ENCODE data around the gene C2CD3.
A peak's percentile ranks its signal among the peaks of the same experiment; 100 is the strongest.

The C2CD3 gene

GRCh38 chr11:74021998-74022397 lies 148.8 kb downstream of the C2CD3 start:
- H3K4me3 ChIP-seq (ENCODE audit: low read depth, low read length), result no peak overlapping the region
- no peak for TF ChIP-seq CTCF (conservative IDR thresholded peaks at IDR 0.05; ENCODE audit: low read depth, low read length)
- no peak for DNase-seq (ENCODE audit: low read depth)

DNA sequence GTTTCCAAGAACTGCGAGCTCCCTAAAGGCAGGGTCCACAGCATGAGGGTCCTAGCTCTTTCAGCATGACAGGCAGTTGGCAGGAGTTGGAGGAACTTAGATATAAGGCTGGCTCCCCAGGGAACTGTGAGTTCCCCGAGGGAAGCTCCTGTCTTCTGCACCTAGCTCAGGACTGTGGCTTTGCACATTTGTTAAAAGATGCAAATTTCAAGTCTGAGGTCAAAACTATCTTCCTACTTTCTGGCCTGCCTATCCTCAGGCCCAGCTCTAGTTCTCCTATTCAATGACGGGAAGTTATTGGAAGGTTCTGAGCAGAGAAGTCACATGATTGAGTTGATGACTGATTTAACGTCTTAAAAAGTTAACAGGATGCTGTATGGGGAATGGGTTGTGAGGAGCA lies 150.3 kb downstream of the C2CD3 start:
- no peak overlapping the region for H3K4me3 ChIP-seq (ENCODE audit: low read depth, low read length)
- TF ChIP-seq CTCF (conservative IDR thresholded peaks at IDR 0.05; ENCODE audit: low read depth, low read length), result no peak
- no peak for DNase-seq (ENCODE audit: low read depth)

GRCh38 chr11:74019860-74020259 lies 150.9 kb downstream of the C2CD3 start:
- no peak for DNase-seq (ENCODE audit: low read depth)
- no peak overlapping the region for H3K4me3 ChIP-seq (ENCODE audit: low read depth, low read length)
- no peak for TF ChIP-seq CTCF (conservative IDR thresholded peaks at IDR 0.05; ENCODE audit: low read depth, low read length)

DNA sequence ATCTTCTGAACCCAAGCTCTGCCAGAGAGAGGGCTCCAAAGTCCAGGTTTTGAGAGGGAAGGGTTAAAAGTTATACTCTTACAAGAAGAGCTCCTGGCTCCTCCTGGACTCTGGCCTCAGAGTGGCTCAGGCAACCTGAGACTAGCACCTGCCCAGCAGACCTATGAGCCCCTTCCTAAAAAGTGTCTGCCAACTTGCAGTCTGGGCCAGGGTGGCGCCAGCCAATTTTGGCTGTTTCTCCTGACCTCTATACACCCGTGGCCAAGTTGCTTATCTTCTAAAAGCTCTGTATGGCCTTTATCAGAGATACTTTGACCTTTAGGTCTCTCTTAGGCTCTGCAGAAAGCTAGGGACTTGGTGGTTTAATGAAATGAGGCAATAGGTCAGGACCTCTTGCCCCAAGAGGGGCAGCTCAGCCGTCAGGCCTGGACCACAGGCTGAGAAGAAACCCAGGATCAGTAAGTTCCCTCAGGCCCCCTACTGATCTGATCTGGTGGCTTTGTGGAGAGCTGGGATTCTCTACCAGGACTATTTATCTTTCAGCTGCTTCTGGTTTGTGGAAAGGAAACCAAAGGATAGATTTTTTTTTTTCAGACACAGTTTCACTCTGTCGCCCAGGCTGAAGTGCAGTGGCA lies 151.6 kb downstream of the C2CD3 start:
- no peak for TF ChIP-seq CTCF (conservative IDR thresholded peaks at IDR 0.05; ENCODE audit: low read depth, low read length)
- no peak overlapping the region for H3K4me3 ChIP-seq (ENCODE audit: low read depth, low read length)
- peak; percentile 45 for DNase-seq (ENCODE audit: low read depth)

- TF ChIP-seq CTCF (conservative IDR thresholded peaks at IDR 0.05; ENCODE audit: low read depth, low read length), result no peak
- peak; percentile 96 for DNase-seq (ENCODE audit: low read depth)
- H3K4me3 ChIP-seq (ENCODE audit: low read depth, low read length), result no peak overlapping the region
These were observed 152.3 kb downstream of the C2CD3 start for GRCh38 chr11:74018331-74019005.

GRCh38 chr11:74017631-74018030 lies 153.2 kb downstream of the C2CD3 start:
- DNase-seq (ENCODE audit: low read depth), result no peak
- TF ChIP-seq CTCF (conservative IDR thresholded peaks at IDR 0.05; ENCODE audit: low read depth, low read length), result no peak
- no peak overlapping the region for H3K4me3 ChIP-seq (ENCODE audit: low read depth, low read length)

All from choroid plexus epithelial cell (primary cell).